ENCODE results near the gene ATP1A4.

DNA sequence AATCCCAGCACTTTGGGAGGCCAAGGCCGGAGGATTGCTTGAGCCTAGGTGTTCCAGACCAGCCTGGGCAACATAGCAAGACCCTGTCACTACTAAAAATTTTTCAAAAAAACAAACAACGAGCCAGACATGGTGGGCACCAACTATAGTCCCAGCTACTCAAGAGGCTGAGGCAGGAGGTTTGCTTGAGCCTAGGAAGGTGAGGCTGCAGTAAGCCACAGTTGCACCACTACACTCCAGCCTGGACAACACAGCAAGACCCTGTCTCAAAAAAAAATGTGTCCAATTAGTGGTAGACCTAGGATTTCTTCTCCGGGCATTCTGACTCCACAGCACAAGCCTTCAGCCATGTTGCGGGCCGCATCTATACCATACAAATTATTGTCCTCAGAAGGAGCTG is 46.2 kb upstream of the ATP1A4 start:
- TF ChIP-seq, protein P1, sequence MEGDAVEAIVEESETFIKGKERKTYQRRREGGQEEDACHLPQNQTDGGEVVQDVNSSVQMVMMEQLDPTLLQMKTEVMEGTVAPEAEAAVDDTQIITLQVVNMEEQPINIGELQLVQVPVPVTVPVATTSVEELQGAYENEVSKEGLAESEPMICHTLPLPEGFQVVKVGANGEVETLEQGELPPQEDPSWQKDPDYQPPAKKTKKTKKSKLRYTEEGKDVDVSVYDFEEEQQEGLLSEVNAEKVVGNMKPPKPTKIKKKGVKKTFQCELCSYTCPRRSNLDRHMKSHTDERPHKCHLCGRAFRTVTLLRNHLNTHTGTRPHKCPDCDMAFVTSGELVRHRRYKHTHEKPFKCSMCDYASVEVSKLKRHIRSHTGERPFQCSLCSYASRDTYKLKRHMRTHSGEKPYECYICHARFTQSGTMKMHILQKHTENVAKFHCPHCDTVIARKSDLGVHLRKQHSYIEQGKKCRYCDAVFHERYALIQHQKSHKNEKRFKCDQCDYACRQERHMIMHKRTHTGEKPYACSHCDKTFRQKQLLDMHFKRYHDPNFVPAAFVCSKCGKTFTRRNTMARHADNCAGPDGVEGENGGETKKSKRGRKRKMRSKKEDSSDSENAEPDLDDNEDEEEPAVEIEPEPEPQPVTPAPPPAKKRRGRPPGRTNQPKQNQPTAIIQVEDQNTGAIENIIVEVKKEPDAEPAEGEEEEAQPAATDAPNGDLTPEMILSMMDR (IDR thresholded peaks at IDR 0.05; ENCODE audit: insufficient read depth, low read depth, low read length) = no peak
- TF ChIP-seq EZH2 (IDR thresholded peaks at IDR 0.05; ENCODE audit: insufficient read depth, low read length) = no peak
